HL-60 (cell line): ENCODE measurements around the gene TOGARAM2.

Source experiments
- POLR2AphosphoS5 ChIP-seq: IDR thresholded peaks from 2 replicates; pipeline ENCODE4 v1.6.1; 2012; ENCODE audit warnings: low read depth
- SPI1 ChIP-seq: IDR thresholded peaks from 2 replicates; pipeline ENCODE4 v1.6.1; 2012; ENCODE audit warnings: low read depth, mild to moderate bottlenecking, borderline replicate concordance
- TF ChIP-seq, protein P1 (sequence below): IDR thresholded peaks from one replicate; pipeline ENCODE4 v1.5.1; 2011; ENCODE audit warnings: low read length, control low read depth, inconsistent platforms; ENCODE audit not compliant: insufficient read depth

DNA sequence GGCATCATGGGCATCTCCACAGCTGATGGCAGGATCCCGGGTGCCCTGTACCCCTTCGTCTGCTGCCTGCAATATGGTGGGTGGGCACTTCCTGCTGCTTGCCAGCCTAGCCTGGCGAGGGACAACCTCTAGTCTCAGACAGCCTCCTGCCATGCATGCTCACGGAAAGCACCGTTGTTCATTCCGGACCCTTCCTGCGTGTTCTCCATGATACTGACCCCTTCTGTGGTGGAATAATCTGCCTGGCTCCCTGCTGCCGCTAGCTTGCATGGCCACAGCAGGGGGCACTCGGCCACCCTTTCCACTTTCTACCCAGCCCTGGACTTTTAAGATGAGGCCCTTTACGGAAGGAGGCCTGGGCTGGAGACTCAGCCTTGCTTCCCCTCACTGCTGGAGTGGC is 81.3 kb downstream of the TOGARAM2 start:
- TF ChIP-seq, protein P1, sequence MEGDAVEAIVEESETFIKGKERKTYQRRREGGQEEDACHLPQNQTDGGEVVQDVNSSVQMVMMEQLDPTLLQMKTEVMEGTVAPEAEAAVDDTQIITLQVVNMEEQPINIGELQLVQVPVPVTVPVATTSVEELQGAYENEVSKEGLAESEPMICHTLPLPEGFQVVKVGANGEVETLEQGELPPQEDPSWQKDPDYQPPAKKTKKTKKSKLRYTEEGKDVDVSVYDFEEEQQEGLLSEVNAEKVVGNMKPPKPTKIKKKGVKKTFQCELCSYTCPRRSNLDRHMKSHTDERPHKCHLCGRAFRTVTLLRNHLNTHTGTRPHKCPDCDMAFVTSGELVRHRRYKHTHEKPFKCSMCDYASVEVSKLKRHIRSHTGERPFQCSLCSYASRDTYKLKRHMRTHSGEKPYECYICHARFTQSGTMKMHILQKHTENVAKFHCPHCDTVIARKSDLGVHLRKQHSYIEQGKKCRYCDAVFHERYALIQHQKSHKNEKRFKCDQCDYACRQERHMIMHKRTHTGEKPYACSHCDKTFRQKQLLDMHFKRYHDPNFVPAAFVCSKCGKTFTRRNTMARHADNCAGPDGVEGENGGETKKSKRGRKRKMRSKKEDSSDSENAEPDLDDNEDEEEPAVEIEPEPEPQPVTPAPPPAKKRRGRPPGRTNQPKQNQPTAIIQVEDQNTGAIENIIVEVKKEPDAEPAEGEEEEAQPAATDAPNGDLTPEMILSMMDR = no peak
- TF ChIP-seq SPI1 (no peak), POLR2AphosphoS5 (no peak)
